ENCODE results near the gene NEO1.

The NEO1 gene

GRCh38 chr15:73051807-73052652 lies at the start of gene NEO1:
Gene NEO1 (plus strand): TSS chr15:73052463. CDS start chr15:73052676, 213 bp downstream.
- Histone ChIP-seq H3K4me1 (ENCODE audit: control insufficient read depth in 1 of 2, insufficient read depth in 2 of 2, low read length in 2 of 2) (peaks cover 0 to 18% of the 10 kb centered on the region in 2 donors), H3K36me3 (ENCODE audit: control insufficient read depth in 1 of 2, insufficient read depth in 2 of 2, low read length in 2 of 2) (no peaks in the 10 kb centered on the region), H3K9me3 (ENCODE audit: control insufficient read depth in 1 of 2, low read length in 2 of 2) (no peaks in the 10 kb centered on the region), H3K27ac (ENCODE audit: low read length) (peak within 1 kb of the TSS; percentile 72), H3K27me3 (ENCODE audit: low read depth, low read length) (peaks cover 5% of the 10 kb centered on the region), H3K4me3 (ENCODE audit: low read depth in 1 of 2, low read length in 2 of 2) (peak within 1 kb of the TSS; percentile 83 to 88)

GRCh38 chr15:73004462-73004861 lies 47.8 kb upstream of the NEO1 start:
- H3K27me3 ChIP-seq (ENCODE audit: low read depth, low read length) = no peaks in the 10 kb centered on the region
- no peak overlapping the region for H3K27ac ChIP-seq (ENCODE audit: low read length)
- H3K9me3 ChIP-seq (ENCODE audit: control insufficient read depth in 1 of 2, low read length in 2 of 2) = no peaks in the 10 kb centered on the region
- no peaks in the 10 kb centered on the region for H3K36me3 ChIP-seq (ENCODE audit: control insufficient read depth in 1 of 2, insufficient read depth in 2 of 2, low read length in 2 of 2)
- H3K4me3 ChIP-seq (ENCODE audit: low read depth in 1 of 2, low read length in 2 of 2) = no peak overlapping the region
- no peaks in the 10 kb centered on the region for H3K4me1 ChIP-seq (ENCODE audit: control insufficient read depth in 1 of 2, insufficient read depth in 2 of 2, low read length in 2 of 2)

- Histone ChIP-seq H3K27me3 (ENCODE audit: low read depth, low read length) (no peaks in the 10 kb centered on the region), H3K4me3 (ENCODE audit: low read depth in 1 of 2, low read length in 2 of 2) (no peak overlapping the region), H3K9me3 (ENCODE audit: control insufficient read depth in 1 of 2, low read length in 2 of 2) (no peaks in the 10 kb centered on the region), H3K4me1 (ENCODE audit: control insufficient read depth in 1 of 2, insufficient read depth in 2 of 2, low read length in 2 of 2) (no peaks in the 10 kb centered on the region), H3K27ac (ENCODE audit: low read length) (no peak overlapping the region), H3K36me3 (ENCODE audit: control insufficient read depth in 1 of 2, insufficient read depth in 2 of 2, low read length in 2 of 2) (no peaks in the 10 kb centered on the region)
Measured at GRCh38 chr15:73005032-73005431, 47.2 kb upstream of the NEO1 start.

GRCh38 chr15:73005446-73005845 lies 46.8 kb upstream of the NEO1 start:
- no peaks in the 10 kb centered on the region for H3K36me3 ChIP-seq (ENCODE audit: control insufficient read depth in 1 of 2, insufficient read depth in 2 of 2, low read length in 2 of 2)
- H3K4me3 ChIP-seq (ENCODE audit: low read depth in 1 of 2, low read length in 2 of 2) = no peak overlapping the region
- H3K27ac ChIP-seq (ENCODE audit: low read length) = no peak overlapping the region
- H3K27me3 ChIP-seq (ENCODE audit: low read depth, low read length) = no peaks in the 10 kb centered on the region
- H3K9me3 ChIP-seq (ENCODE audit: control insufficient read depth in 1 of 2, low read length in 2 of 2) = no peaks in the 10 kb centered on the region
- no peaks in the 10 kb centered on the region for H3K4me1 ChIP-seq (ENCODE audit: control insufficient read depth in 1 of 2, insufficient read depth in 2 of 2, low read length in 2 of 2)

GRCh38 chr15:73006523-73006922 lies 45.7 kb upstream of the NEO1 start:
- Histone ChIP-seq H3K4me3 (ENCODE audit: low read depth in 1 of 2, low read length in 2 of 2) (no peak overlapping the region), H3K27me3 (ENCODE audit: low read depth, low read length) (no peaks in the 10 kb centered on the region), H3K4me1 (ENCODE audit: control insufficient read depth in 1 of 2, insufficient read depth in 2 of 2, low read length in 2 of 2) (no peaks in the 10 kb centered on the region), H3K9me3 (ENCODE audit: control insufficient read depth in 1 of 2, low read length in 2 of 2) (no peaks in the 10 kb centered on the region), H3K27ac (ENCODE audit: low read length) (no peak overlapping the region), H3K36me3 (ENCODE audit: control insufficient read depth in 1 of 2, insufficient read depth in 2 of 2, low read length in 2 of 2) (no peaks in the 10 kb centered on the region)

GRCh38 chr15:73009066-73010056 lies 42.9 kb upstream of the NEO1 start:
- Histone ChIP-seq H3K27ac (ENCODE audit: low read length) (no peak overlapping the region), H3K4me1 (ENCODE audit: control insufficient read depth in 1 of 2, insufficient read depth in 2 of 2, low read length in 2 of 2) (no peaks in the 10 kb centered on the region), H3K9me3 (ENCODE audit: control insufficient read depth in 1 of 2, low read length in 2 of 2) (no peaks in the 10 kb centered on the region), H3K36me3 (ENCODE audit: control insufficient read depth in 1 of 2, insufficient read depth in 2 of 2, low read length in 2 of 2) (no peaks in the 10 kb centered on the region), H3K4me3 (ENCODE audit: low read depth in 1 of 2, low read length in 2 of 2) (no peak overlapping the region), H3K27me3 (ENCODE audit: low read depth, low read length) (no peaks in the 10 kb centered on the region)

GRCh38 chr15:73010154-73011152 lies 41.8 kb upstream of the NEO1 start:
- Histone ChIP-seq H3K27ac (ENCODE audit: low read length) (no peak overlapping the region), H3K4me1 (ENCODE audit: control insufficient read depth in 1 of 2, insufficient read depth in 2 of 2, low read length in 2 of 2) (no peaks in the 10 kb centered on the region), H3K9me3 (ENCODE audit: control insufficient read depth in 1 of 2, low read length in 2 of 2) (no peaks in the 10 kb centered on the region), H3K27me3 (ENCODE audit: low read depth, low read length) (no peaks in the 10 kb centered on the region), H3K36me3 (ENCODE audit: control insufficient read depth in 1 of 2, insufficient read depth in 2 of 2, low read length in 2 of 2) (no peaks in the 10 kb centered on the region), H3K4me3 (ENCODE audit: low read depth in 1 of 2, low read length in 2 of 2) (no peak overlapping the region)

- Histone ChIP-seq H3K9me3 (ENCODE audit: control insufficient read depth in 1 of 2, low read length in 2 of 2) (no peaks in the 10 kb centered on the region), H3K27ac (ENCODE audit: low read length) (no peak overlapping the region), H3K36me3 (ENCODE audit: control insufficient read depth in 1 of 2, insufficient read depth in 2 of 2, low read length in 2 of 2) (no peaks in the 10 kb centered on the region), H3K4me1 (ENCODE audit: control insufficient read depth in 1 of 2, insufficient read depth in 2 of 2, low read length in 2 of 2) (no peaks in the 10 kb centered on the region), H3K4me3 (ENCODE audit: low read depth in 1 of 2, low read length in 2 of 2) (no peak overlapping the region), H3K27me3 (ENCODE audit: low read depth, low read length) (no peaks in the 10 kb centered on the region)
Measured at GRCh38 chr15:73014904-73015303, 37.4 kb upstream of the NEO1 start.

GRCh38 chr15:73015493-73015892 lies 36.8 kb upstream of the NEO1 start:
- Histone ChIP-seq H3K9me3 (ENCODE audit: control insufficient read depth in 1 of 2, low read length in 2 of 2) (no peaks in the 10 kb centered on the region), H3K27ac (ENCODE audit: low read length) (no peak overlapping the region), H3K4me1 (ENCODE audit: control insufficient read depth in 1 of 2, insufficient read depth in 2 of 2, low read length in 2 of 2) (no peaks in the 10 kb centered on the region), H3K36me3 (ENCODE audit: control insufficient read depth in 1 of 2, insufficient read depth in 2 of 2, low read length in 2 of 2) (no peaks in the 10 kb centered on the region), H3K27me3 (ENCODE audit: low read depth, low read length) (no peaks in the 10 kb centered on the region), H3K4me3 (ENCODE audit: low read depth in 1 of 2, low read length in 2 of 2) (no peak overlapping the region)

GRCh38 chr15:73017987-73018386 lies 34.3 kb upstream of the NEO1 start:
- no peak overlapping the region for H3K4me3 ChIP-seq (ENCODE audit: low read depth in 1 of 2, low read length in 2 of 2)
- no peaks in the 10 kb centered on the region for H3K4me1 ChIP-seq (ENCODE audit: control insufficient read depth in 1 of 2, insufficient read depth in 2 of 2, low read length in 2 of 2)
- no peak overlapping the region for H3K27ac ChIP-seq (ENCODE audit: low read length)

More at GRCh38 chr15:73017987-73018386, 34.3 kb upstream of the NEO1 start:
- H3K27me3 ChIP-seq (ENCODE audit: low read depth, low read length) = no peaks in the 10 kb centered on the region
- no peaks in the 10 kb centered on the region for H3K36me3 ChIP-seq (ENCODE audit: control insufficient read depth in 1 of 2, insufficient read depth in 2 of 2, low read length in 2 of 2)
- no peaks in the 10 kb centered on the region for H3K9me3 ChIP-seq (ENCODE audit: control insufficient read depth in 1 of 2, low read length in 2 of 2)

All from muscle layer of duodenum (tissue), 2 donors.